Adrenal gland (tissue), 5 donors: ENCODE data around the gene ALCAM.

Source experiments
- CTCF ChIP-seq, 6 experiments: fragments of 450-650 bp in 4 of 6; fragments of 200-600 bp in 2 of 6; sonication (generic) in 1 of 6; IDR thresholded peaks; 1 replicate in 5 of 6; 2 replicates in 1 of 6; pipeline versions ENCODE4 v1.5.1 to v1.8.0; 2016 to 2021; ENCODE audit warnings: antibody characterized with exemption in 6 of 6, mild to moderate bottlenecking in 2 of 6, moderate library complexity in 1 of 6
- POLR2A ChIP-seq, 2 donors: fragments of 450-650 bp; IDR thresholded peaks; one replicate each; pipeline ENCODE4 v1.6.1; 2017; ENCODE audit warnings: antibody characterized with exemption in 2 of 2, mild to moderate bottlenecking in 2 of 2, moderate library complexity in 1 of 2
- donor health status: DM: no; HTN: no; CAD: no.

GRCh38 chr3:105397974-105398373, 31.3 kb downstream of the ALCAM start:
- TF ChIP-seq CTCF (IDR thresholded peaks at IDR 0.05) (no peak), POLR2A (IDR thresholded peaks at IDR 0.05) (no peak)
